Skeletal muscle tissue (tissue), 4 donors: ENCODE data around the gene CAPZA3. TPM values are rescaled to one million over a fixed set of nuclear protein-coding genes. Genes with fewer than 3 reads are reported as not detected.
"Not testable (repeated sequence)": the region's sequence is repeated elsewhere in the genome, so short reads cannot be mapped to it uniquely, and the experiment has no call there.

ENCODE experiments used
- H3K27ac ChIP-seq: one replicate; pipeline ENCODE4 v1.7.0; 2013; ENCODE audit warnings: mild to moderate bottlenecking, low read depth, low read length, inconsistent platforms
- H3K27me3 ChIP-seq, 3 donors: one replicate each; pipeline ENCODE4 v1.7.0; 2013; ENCODE audit warnings: low read length in 3 of 3; ENCODE audit not compliant: control insufficient read depth in 3 of 3, insufficient read depth in 3 of 3
- H3K36me3 ChIP-seq, 3 donors: one replicate each; pipeline ENCODE4 v1.7.0; 2013; ENCODE audit warnings: low read length in 3 of 3; ENCODE audit not compliant: control insufficient read depth in 3 of 3, insufficient read depth in 3 of 3
- H3K4me1 ChIP-seq, 3 donors: one replicate each; pipeline ENCODE4 v1.7.0; 2013; ENCODE audit warnings: low read length in 3 of 3, mild to moderate bottlenecking in 3 of 3; ENCODE audit not compliant: control insufficient read depth in 3 of 3, insufficient read depth in 3 of 3
- H3K4me3 ChIP-seq, 3 donors: one replicate each; pipeline ENCODE4 v1.7.0; 2013; ENCODE audit warnings: low read length in 3 of 3
- H3K9ac ChIP-seq, 3 donors: one replicate each; pipeline ENCODE4 v1.7.0; 2013; ENCODE audit warnings: low read length in 3 of 3, mild to moderate bottlenecking in 3 of 3, moderate library complexity in 2 of 3, low read depth in 1 of 3
- H3K9me3 ChIP-seq, 3 donors: one replicate each; pipeline ENCODE4 v1.7.0; 2013; ENCODE audit warnings: low read length in 3 of 3; ENCODE audit not compliant: control insufficient read depth in 3 of 3
- total RNA-seq: library from RNA; depleted of rRNA; stranded (reverse); fragments of >200 nt; gene quantifications from one replicate; pipeline ENCODE4 v1.2.3, GENCODE V29; 2014
- donor health status: Osteomylitis.

CAPZA3 gene
- total RNA-seq, result not detected

DNA sequence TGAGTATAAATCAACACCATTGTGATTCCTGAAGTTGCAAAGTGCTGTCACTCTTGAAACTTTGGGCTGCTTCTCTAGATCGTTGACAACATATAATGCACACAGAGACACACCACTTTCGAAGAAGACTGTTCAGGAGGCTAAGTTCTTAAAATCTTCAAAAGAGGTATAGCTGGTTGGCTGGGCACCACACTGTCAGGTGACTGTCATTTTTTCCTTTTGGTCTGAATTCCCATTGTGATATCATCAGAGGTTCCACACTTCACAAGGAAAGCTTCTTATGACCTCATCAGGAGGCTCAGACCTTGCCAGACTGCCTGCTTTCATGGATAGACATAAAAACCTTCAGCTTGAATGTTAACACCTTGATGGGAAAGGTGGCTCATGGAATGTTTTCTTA is at the start of gene CAPZA3, which contains the start of gene PLCZ1:
CAPZA3 (plus strand) TSS at position 301 of the 400 bp plus-strand sequence. CDS start 150 bp downstream, outside the sequence.
PLCZ1 (minus strand) TSS at position 194 of the 400 bp plus-strand sequence. CDS start 641 bp downstream, outside the sequence.
- Histone ChIP-seq H3K4me3 (no peak within 1 kb of the TSS), H3K4me1 (no peaks in the 10 kb centered on the region), H3K27me3 (no peaks in the 10 kb centered on the region), H3K9me3 (no peaks in the 10 kb centered on the region), H3K9ac (no peak within 1 kb of the TSS), H3K36me3 (no peaks in the 10 kb centered on the region), H3K27ac (no peak within 1 kb of the TSS)

GRCh38 chr12:18689771-18690170 is 48.1 kb upstream of the CAPZA3 start:
- Histone ChIP-seq H3K27me3 (no peaks in the 10 kb centered on the region), H3K36me3 (no peaks in the 10 kb centered on the region)

DNA sequence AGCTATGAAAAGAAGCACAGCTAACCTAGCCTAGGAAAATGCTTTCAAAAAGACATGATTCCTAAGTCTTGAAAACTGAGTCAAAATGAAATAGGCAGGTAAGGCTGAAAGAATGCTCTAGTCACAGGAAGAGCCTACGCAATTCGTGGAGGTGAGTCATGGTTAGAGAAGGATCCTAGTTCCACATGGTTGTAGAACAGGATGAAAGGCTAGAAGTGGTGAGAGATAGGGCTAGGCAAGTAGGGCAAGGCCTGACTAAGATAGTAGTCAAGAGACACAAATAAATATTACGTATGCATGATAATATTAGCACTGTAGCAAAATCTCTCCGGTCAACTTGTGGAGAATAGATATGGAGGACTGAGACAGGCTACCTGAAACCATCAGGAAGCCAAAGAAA is 47.3 kb upstream of the CAPZA3 start:
- Histone ChIP-seq H3K27me3 (no peaks in the 10 kb centered on the region), H3K9me3 (no peaks in the 10 kb centered on the region)

More at GRCh38 chr12:18689771-18690170, 48.1 kb upstream of the CAPZA3 start:
- Histone ChIP-seq H3K4me3 (no peak overlapping the region), H3K9me3 (no peaks in the 10 kb centered on the region), H3K27ac (no peak overlapping the region), H3K9ac (no peak overlapping the region), H3K4me1 (no peaks in the 10 kb centered on the region)

GRCh38 chr12:18693986-18694385 is 43.9 kb upstream of the CAPZA3 start:
- H3K9me3 ChIP-seq, H3K36me3 ChIP-seq, H3K4me1 ChIP-seq, H3K4me3 ChIP-seq, H3K27me3 ChIP-seq, H3K27ac ChIP-seq, H3K9ac ChIP-seq: not testable (repeated sequence)

More for the DNA sequence above, 47.3 kb upstream of the CAPZA3 start:
- Histone ChIP-seq H3K4me3 (no peak overlapping the region), H3K4me1 (no peaks in the 10 kb centered on the region), H3K27ac (no peak overlapping the region), H3K36me3 (no peaks in the 10 kb centered on the region), H3K9ac (no peak overlapping the region)

DNA sequence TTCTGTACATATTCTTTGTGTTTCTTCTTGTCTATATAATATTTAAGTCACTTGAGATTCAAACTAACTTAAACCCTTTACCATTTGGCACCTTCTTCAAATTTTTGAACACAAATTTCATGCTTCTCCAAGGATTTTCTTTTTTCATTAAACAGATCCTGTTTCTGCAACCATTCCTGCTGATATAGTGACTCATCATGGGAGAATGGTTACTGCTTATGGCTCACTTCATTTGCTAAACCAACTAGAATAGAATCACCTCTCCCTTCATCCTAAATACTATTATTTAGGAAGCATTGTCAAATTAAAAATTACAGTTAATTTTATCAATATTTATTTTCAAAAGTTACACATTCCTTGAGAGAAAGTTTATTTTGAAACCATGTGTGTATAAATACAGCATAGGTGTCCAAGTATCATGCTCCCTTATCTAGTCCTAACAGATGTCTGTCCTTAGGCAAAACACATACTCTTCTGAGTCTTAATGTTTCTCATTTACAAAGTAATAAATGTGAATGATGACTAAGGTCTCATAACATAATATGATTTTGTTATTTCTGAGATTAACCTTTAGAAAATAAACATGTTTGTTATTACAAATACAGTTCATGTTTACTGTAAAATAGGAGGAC is 40.8 kb upstream of the CAPZA3 start:
- H3K36me3 ChIP-seq, result no peaks in the 10 kb centered on the region
- no peak overlapping the region for H3K4me3 ChIP-seq
- H3K9me3 ChIP-seq, result no peaks in the 10 kb centered on the region
- H3K27me3 ChIP-seq, result no peaks in the 10 kb centered on the region
- no peak overlapping the region for H3K27ac ChIP-seq
- H3K9ac ChIP-seq, result no peak overlapping the region
- H3K4me1 ChIP-seq, result no peaks in the 10 kb centered on the region

GRCh38 chr12:18700271-18700670 is 37.6 kb upstream of the CAPZA3 start:
- H3K27ac ChIP-seq, result no peak overlapping the region
- no peak overlapping the region for H3K4me3 ChIP-seq
- H3K27me3 ChIP-seq, result no peaks in the 10 kb centered on the region
- no peaks in the 10 kb centered on the region for H3K4me1 ChIP-seq
- no peaks in the 10 kb centered on the region for H3K9me3 ChIP-seq
- no peaks in the 10 kb centered on the region for H3K36me3 ChIP-seq
- no peak overlapping the region for H3K9ac ChIP-seq

- Histone ChIP-seq H3K27me3 (no peaks in the 10 kb centered on the region), H3K4me3 (no peak overlapping the region), H3K9me3 (no peaks in the 10 kb centered on the region), H3K9ac (no peak overlapping the region), H3K4me1 (no peaks in the 10 kb centered on the region), H3K36me3 (no peaks in the 10 kb centered on the region), H3K27ac (no peak overlapping the region)
Measured at GRCh38 chr12:18703321-18703720, 34.6 kb upstream of the CAPZA3 start.

DNA sequence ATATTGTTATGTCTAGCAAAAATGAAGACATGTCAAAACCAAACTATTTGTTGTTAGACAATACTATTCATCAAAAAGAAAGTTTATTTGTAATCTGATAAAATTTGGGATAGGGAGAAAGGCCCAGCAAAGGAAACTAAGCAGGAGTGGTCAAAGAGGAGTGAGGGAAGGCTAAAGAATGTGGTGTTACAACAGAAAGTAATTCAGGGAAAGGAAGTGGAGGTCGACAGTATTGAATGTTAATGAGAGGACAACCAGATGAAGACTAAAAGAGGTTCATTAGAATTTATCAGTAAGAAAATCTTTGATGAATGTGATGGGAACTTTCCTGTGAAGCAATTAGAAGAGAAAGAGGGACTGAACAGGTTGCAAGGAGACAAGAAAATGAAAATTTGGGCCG is 34.0 kb upstream of the CAPZA3 start:
- H3K4me3 ChIP-seq, result no peak overlapping the region
- H3K9me3 ChIP-seq, result no peaks in the 10 kb centered on the region
- no peaks in the 10 kb centered on the region for H3K4me1 ChIP-seq
- H3K9ac ChIP-seq, result no peak overlapping the region
- no peak overlapping the region for H3K27ac ChIP-seq
- no peaks in the 10 kb centered on the region for H3K36me3 ChIP-seq
- no peaks in the 10 kb centered on the region for H3K27me3 ChIP-seq

GRCh38 chr12:18706798-18707197 is 31.1 kb upstream of the CAPZA3 start:
- no peaks in the 10 kb centered on the region for H3K27me3 ChIP-seq
- H3K4me1 ChIP-seq, result no peaks in the 10 kb centered on the region
- no peak overlapping the region for H3K9ac ChIP-seq
- H3K27ac ChIP-seq, result no peak overlapping the region
- no peak overlapping the region for H3K4me3 ChIP-seq
- H3K9me3 ChIP-seq, result no peaks in the 10 kb centered on the region
- no peaks in the 10 kb centered on the region for H3K36me3 ChIP-seq

DNA sequence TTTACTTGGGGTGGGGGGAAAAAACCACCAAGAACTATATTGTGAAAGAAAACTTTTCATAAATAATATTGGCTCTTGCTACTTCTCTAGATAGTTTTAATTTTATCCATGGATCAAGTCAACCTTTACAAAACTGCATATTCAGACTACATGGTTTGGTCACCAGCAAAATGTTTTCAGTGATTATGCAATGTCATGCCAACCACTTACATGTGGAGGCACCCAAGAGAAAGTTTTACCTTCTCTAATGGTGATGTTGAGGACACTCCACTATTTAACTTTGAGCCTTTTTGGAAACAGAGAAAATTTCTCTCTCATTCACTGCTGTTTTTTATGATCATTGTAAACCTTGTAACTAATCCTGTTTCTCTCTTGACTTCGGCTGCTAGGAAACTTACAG is 21.7 kb upstream of the CAPZA3 start:
- Histone ChIP-seq H3K9me3 (no peaks in the 10 kb centered on the region), H3K27ac (no peak overlapping the region), H3K4me3 (no peak overlapping the region), H3K27me3 (no peaks in the 10 kb centered on the region), H3K36me3 (no peaks in the 10 kb centered on the region), H3K9ac (no peak overlapping the region), H3K4me1 (no peaks in the 10 kb centered on the region)
